Ascending aorta (tissue), 2 donors: ENCODE measurements around the gene HTRA2. TPM values are rescaled to one million over a fixed set of nuclear protein-coding genes. Genes with fewer than 3 reads are reported as not detected.
A peak's percentile ranks its signal among the peaks of the same experiment; 100 is the strongest.

Experiments used
- DNase-seq, 2 donors: peaks; one replicate each; pipeline ENCODE4 v3.0.0-alpha.2; 2019; ENCODE audit warnings: low spot score in 2 of 2
- H3K27ac ChIP-seq, 2 donors: fragments of 200-600 bp; sonication (generic); one replicate each; pipeline ENCODE4 v1.5.1; 2016 to 2017; ENCODE audit warnings: mild to moderate bottlenecking in 1 of 2
- H3K27me3 ChIP-seq: fragments of 200-600 bp; sonication (generic); one replicate; pipeline ENCODE4 v1.5.1; 2017
- H3K36me3 ChIP-seq, 2 donors: fragments of 200-600 bp; sonication (generic); one replicate each; pipeline ENCODE4 v1.5.1; 2016
- H3K4me1 ChIP-seq, 2 donors: fragments of 200-600 bp; sonication (generic); one replicate each; pipeline ENCODE4 v1.5.1; 2016 to 2017; ENCODE audit warnings: mild to moderate bottlenecking in 1 of 2
- H3K4me3 ChIP-seq, 2 donors: fragments of 200-600 bp; sonication (generic); one replicate each; pipeline ENCODE4 v1.5.1; 2016 to 2017; ENCODE audit warnings: mild to moderate bottlenecking in 1 of 2
- H3K9me3 ChIP-seq, 2 donors: fragments of 200-600 bp; sonication (generic); one replicate each; pipeline ENCODE4 v1.5.1; 2016
- CTCF ChIP-seq, 3 experiments: fragments of 200-600 bp in 2 of 3; fragments of 450-650 bp in 1 of 3; sonication (generic) in 2 of 3; IDR thresholded peaks; one replicate each; pipeline ENCODE4 v1.5.1; 2016 to 2019; ENCODE audit warnings: antibody characterized with exemption in 3 of 3, mild to moderate bottlenecking in 1 of 3, moderate library complexity in 1 of 3
- intact Hi-C: fragments of 100-400 bp; cut with DNase I; formaldehyde crosslinking; loops from one replicate; pipeline ENCODE4 v1.15.1; 2023
- total RNA-seq: library from RNA; depleted of rRNA; stranded (reverse); fragments of >200 nt; gene quantifications from one replicate; pipeline ENCODE4 v1.1.0, GENCODE V29; 2016

The HTRA2 gene
- total RNA-seq, 1 donor from 2014 or later, result 80.1 TPM

GRCh38 chr2:74499940-74500577, 29.7 kb upstream of the HTRA2 start:
- peaks cover 3 to 13% of the 10 kb centered on the region in 2 donors for H3K4me1 ChIP-seq
- no peak for DNase-seq

GRCh38 chr2:74500578-74500946, 29.2 kb upstream of the HTRA2 start:
- intact Hi-C loops, result no loop called here
- H3K4me3 ChIP-seq, result no peak overlapping the region
- H3K27me3 ChIP-seq, result peaks cover 5% of the 10 kb centered on the region
- no peaks in the 10 kb centered on the region for H3K9me3 ChIP-seq
- H3K36me3 ChIP-seq, result peaks cover 7 to 8% of the 10 kb centered on the region in 2 donors
- H3K27ac ChIP-seq, result no peak overlapping the region
- peaks cover 3 to 13% of the 10 kb centered on the region in 2 donors for H3K4me1 ChIP-seq
- no peak for TF ChIP-seq CTCF (IDR thresholded peaks at IDR 0.05)
- DNase-seq, result no peak

More at GRCh38 chr2:74499940-74500577, 29.7 kb upstream of the HTRA2 start:
- Histone ChIP-seq H3K4me3 (no peak overlapping the region), H3K27me3 (peaks cover 5% of the 10 kb centered on the region), H3K36me3 (peaks cover 2 to 3% of the 10 kb centered on the region in 2 donors), H3K9me3 (no peaks in the 10 kb centered on the region), H3K27ac (no peak overlapping the region)
- intact Hi-C loops, result no loop called here
- no peak for TF ChIP-seq CTCF (IDR thresholded peaks at IDR 0.05)

DNA sequence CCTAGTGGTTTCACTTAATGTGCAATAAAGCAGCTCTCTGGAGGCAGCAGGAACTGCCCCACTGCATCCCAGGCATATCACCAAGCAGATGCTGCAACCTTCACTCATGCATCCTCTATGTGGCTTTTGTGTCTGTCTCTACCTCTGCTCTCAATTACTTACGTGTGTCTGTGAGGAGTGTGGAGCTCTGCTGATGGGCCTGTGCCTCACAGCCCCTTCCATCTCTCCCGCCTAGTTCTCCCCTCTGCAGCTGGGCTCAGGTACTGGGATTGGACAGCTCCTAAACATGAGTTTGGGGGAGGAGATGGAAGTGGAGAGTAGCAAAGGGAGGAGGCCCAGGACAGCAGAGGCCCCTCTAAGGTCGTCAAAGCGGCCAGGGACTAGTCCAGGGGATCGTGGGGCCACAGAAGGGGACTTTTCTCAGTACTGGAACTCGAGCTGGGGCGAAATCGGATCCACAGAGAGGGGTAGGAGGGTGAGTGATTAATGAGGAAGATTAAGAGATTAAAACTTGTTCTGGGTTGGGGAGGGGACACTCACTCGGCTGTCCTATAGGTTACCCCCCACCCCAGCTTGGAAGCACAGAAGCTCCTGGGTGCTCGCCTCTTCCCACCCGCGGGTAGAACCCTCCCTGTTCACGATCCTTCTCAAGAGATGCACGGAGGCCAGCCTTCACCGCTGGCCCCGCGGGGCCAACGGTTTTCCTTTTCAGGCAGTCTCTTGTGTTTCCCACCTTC, 28.2 kb upstream of the HTRA2 start:
- H3K4me1 ChIP-seq, result peaks cover 3 to 22% of the 10 kb centered on the region in 2 donors
- DNase-seq, result no peak
- intact Hi-C loops, result no loop called here

GRCh38 chr2:74502147-74502719, 27.5 kb upstream of the HTRA2 start:
- Histone ChIP-seq H3K36me3 (peaks cover 7 to 14% of the 10 kb centered on the region in 2 donors), H3K4me3 (peak overlapping the region; percentile 54 to 68), H3K9me3 (no peaks in the 10 kb centered on the region), H3K4me1 (peaks cover 3 to 26% of the 10 kb centered on the region in 2 donors), H3K27ac (peak overlapping the region in 1 of 2 donors; percentile 61), H3K27me3 (peaks cover 5% of the 10 kb centered on the region)
- intact Hi-C loops, result no loop called here
- DNase-seq, result no peak
- no peak for TF ChIP-seq CTCF (IDR thresholded peaks at IDR 0.05)

More for the DNA sequence above, 28.2 kb upstream of the HTRA2 start:
- peaks cover 5% of the 10 kb centered on the region for H3K27me3 ChIP-seq
- TF ChIP-seq CTCF (IDR thresholded peaks at IDR 0.05), result no peak
- peaks cover 7 to 14% of the 10 kb centered on the region in 2 donors for H3K36me3 ChIP-seq
- H3K4me3 ChIP-seq, result no peak overlapping the region
- H3K9me3 ChIP-seq, result no peaks in the 10 kb centered on the region
- H3K27ac ChIP-seq, result no peak overlapping the region

DNA sequence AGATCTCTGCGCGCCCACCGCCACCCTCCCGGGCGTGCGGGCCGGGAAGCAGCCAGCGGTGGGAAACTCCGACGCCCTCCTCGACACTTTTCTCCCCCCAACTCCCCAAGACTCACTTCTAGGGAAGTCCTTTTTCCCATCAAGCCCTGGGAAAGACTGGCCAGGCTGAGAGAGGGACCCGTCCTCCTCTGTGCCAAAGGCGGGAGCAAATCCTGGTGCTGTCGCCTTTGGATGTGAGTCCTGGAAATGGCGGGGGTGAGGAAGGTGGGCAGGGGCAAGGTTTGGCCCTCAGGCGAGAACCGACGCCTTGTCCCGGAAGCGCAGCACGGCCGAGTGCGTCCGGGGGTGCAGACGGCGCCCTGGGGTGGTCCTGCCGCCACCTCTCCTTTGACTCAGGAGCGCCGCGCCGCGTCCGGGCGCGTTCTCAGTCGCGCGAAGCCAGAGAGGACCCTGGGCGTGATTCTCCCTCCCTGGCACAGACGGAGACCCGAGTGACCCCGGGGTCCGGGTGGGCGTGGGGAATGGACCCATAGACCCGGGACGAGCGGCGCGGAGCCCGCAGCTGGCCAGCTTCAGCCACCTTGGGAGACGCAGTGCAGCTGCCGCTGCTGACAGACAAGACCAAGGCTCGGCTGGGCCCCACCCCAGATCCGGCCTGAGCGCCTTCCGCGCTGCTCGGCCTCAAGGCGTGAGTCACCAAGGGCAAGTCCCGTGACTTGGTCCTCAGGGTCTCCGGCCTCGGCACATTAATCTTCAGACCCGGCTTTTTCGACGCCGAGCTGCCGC, 26.8 kb upstream of the HTRA2 start:
- H3K4me3 ChIP-seq, result peak overlapping the region; percentile 54 to 68
- peaks cover 7 to 14% of the 10 kb centered on the region in 2 donors for H3K36me3 ChIP-seq
- peak overlapping the region; percentile 38 to 61 for H3K27ac ChIP-seq
- TF ChIP-seq CTCF (IDR thresholded peaks at IDR 0.05), result peak in 2 of 3 experiments; percentile 27 to 29
- peak; percentile 57 to 89 for DNase-seq
- H3K4me1 ChIP-seq, result peaks cover 3 to 28% of the 10 kb centered on the region in 2 donors
- H3K9me3 ChIP-seq, result no peaks in the 10 kb centered on the region
- peaks cover 5% of the 10 kb centered on the region for H3K27me3 ChIP-seq
- intact Hi-C loops, result no loop called here
